GM12891 (cell line): ENCODE results near the gene FRMD5.

Source experiments
- PAX5 ChIP-seq: IDR thresholded peaks from 2 replicates; pipeline ENCODE4 v1.6.1; 2011; ENCODE audit warnings: low read length, moderate library complexity, mild to moderate bottlenecking; ENCODE audit not compliant: insufficient read depth, severe bottlenecking
- POLR2A ChIP-seq: IDR thresholded peaks from 2 replicates; pipeline ENCODE4 v1.6.1; 2011; ENCODE audit warnings: low read depth, low read length, control low read depth
- POLR2AphosphoS5 ChIP-seq: IDR thresholded peaks from 2 replicates; pipeline ENCODE4 v1.6.1; 2011; ENCODE audit warnings: low read depth, low read length, control low read depth
- SPI1 ChIP-seq: IDR thresholded peaks from 2 replicates; pipeline ENCODE4 v1.6.1; 2011; ENCODE audit warnings: low read depth, low read length, control low read depth
- TAF1 ChIP-seq: IDR thresholded peaks from 2 replicates; pipeline ENCODE4 v1.6.1; 2011; ENCODE audit warnings: low read depth, low read length, control low read depth

- TF ChIP-seq PAX5 (no peak), POLR2A (no peak), TAF1 (no peak), POLR2AphosphoS5 (no peak), SPI1 (no peak)
Measured at GRCh38 chr15:43867096-43867495, 328.0 kb downstream of the FRMD5 start.
